IMR-90 (cell line): ENCODE results near the gene MMP26. TPM values are rescaled to one million over a fixed set of nuclear protein-coding genes. Genes with fewer than 3 reads are reported as not detected.
A peak's percentile ranks its signal among the peaks of the same experiment; 100 is the strongest.

Experiments
- ATAC-seq: fragments of 200-7000 bp; cut with Tn5 transposase; 2 replicates; pipeline ENCODE4 v1.9.1; 2020; ENCODE audit warnings: low read depth, mild to moderate bottlenecking, moderate library complexity
- Bru-seq: library from RNA; stranded (reverse); fragments of 400-500 nt; gene quantifications from one replicate; lab custom pipeline; 2021; lab: Mats Ljungman, UMichigan
- BruChase-seq, 2 experiments: library from RNA; stranded (reverse); fragments of 400-500 nt; gene quantifications; one replicate each; lab custom pipeline; 2021; lab: Mats Ljungman, UMichigan
- BruUV-seq: library from RNA; stranded (reverse); fragments of 400-500 nt; replicated peaks from 2 replicates; lab custom pipeline; 2021; lab: Mats Ljungman, UMichigan
- CTCF ChIA-PET: fragments of 300-600 bp; formaldehyde crosslinking; extraction: SDS; loops from one replicate; lab custom pipeline; 2021; ENCODE audit warnings: antibody characterized with exemption; lab: Yijun Ruan, JAX
- POLR2A ChIA-PET: fragments of 300-600 bp; sonication (Branson Sonifier 250); formaldehyde crosslinking; loops from one replicate; lab custom pipeline; 2022; ENCODE audit warnings: antibody characterized with exemption; ENCODE audit not compliant: unreplicated experiment; lab: Charles Lee
- DNase-seq: peaks from one replicate; pipeline ENCODE4 v3.0.0; 2013
- H2AFZ ChIP-seq: replicated peaks from 2 replicates; pipeline ENCODE3; 2013; ENCODE audit warnings: low read length, mild to moderate bottlenecking; ENCODE audit not compliant: poor library complexity
- H2AK5ac ChIP-seq: 2 replicates; pipeline ENCODE4 v1.6.1; 2013; ENCODE audit warnings: low read depth, low read length, inconsistent platforms
- H2AK9ac ChIP-seq: replicated peaks from 2 replicates; pipeline ENCODE3; 2013; ENCODE audit warnings: mild to moderate bottlenecking, low read depth, low read length, moderate library complexity; ENCODE audit not compliant: poor library complexity
- H2BK120ac ChIP-seq: 2 replicates; pipeline ENCODE4 v1.6.1; 2013; ENCODE audit warnings: low read depth, low read length, inconsistent platforms
- H2BK15ac ChIP-seq: 3 replicates; pipeline ENCODE4 v1.6.1; 2013; ENCODE audit warnings: low read depth, low read length, inconsistent platforms
- H2BK20ac ChIP-seq: 2 replicates; pipeline ENCODE4 v1.6.1; 2013; ENCODE audit warnings: low read depth, mild to moderate bottlenecking, inconsistent platforms, low read length, moderate library complexity
- H2BK5ac ChIP-seq: 2 replicates; pipeline ENCODE4 v1.6.1; 2013; ENCODE audit warnings: mild to moderate bottlenecking, low read depth, low read length, inconsistent platforms; ENCODE audit not compliant: poor library complexity, severe bottlenecking
- H3K14ac ChIP-seq: replicated peaks from 2 replicates; pipeline ENCODE4 v1.6.1; 2013; ENCODE audit warnings: low read depth, low read length, inconsistent platforms
- H3K18ac ChIP-seq: 2 replicates; pipeline ENCODE4 v1.6.1; 2013; ENCODE audit warnings: low read depth, low read length, control low read depth
- H3K23ac ChIP-seq: 2 replicates; pipeline ENCODE4 v1.6.1; 2013; ENCODE audit warnings: low read depth, low read length, inconsistent platforms
- H3K27ac ChIP-seq: 2 replicates; pipeline ENCODE4 v1.5.1; 2013; ENCODE audit warnings: mild to moderate bottlenecking, control low read depth, low read length; ENCODE audit not compliant: insufficient read depth
- H3K27me3 ChIP-seq: 2 replicates; pipeline ENCODE4 v1.6.1; 2013; ENCODE audit warnings: low read length; ENCODE audit not compliant: control insufficient read depth, insufficient read depth
- H3K36me3 ChIP-seq: 2 replicates; pipeline ENCODE4 v1.6.1; 2013; ENCODE audit warnings: low read length, mixed read lengths; ENCODE audit not compliant: control insufficient read depth, insufficient read depth
- H3K4ac ChIP-seq: 2 replicates; pipeline ENCODE4 v1.6.1; 2013; ENCODE audit warnings: low read depth, low read length, inconsistent platforms
- H3K4me1 ChIP-seq: 2 replicates; pipeline ENCODE4 v1.6.1; 2013; ENCODE audit warnings: low read length, mixed read lengths; ENCODE audit not compliant: control insufficient read depth, insufficient read depth
- H3K4me2 ChIP-seq: 2 replicates; pipeline ENCODE4 v1.6.1; 2013; ENCODE audit warnings: low read depth, mild to moderate bottlenecking, control low read depth, low read length, moderate library complexity
- H3K4me3 ChIP-seq: 2 replicates; pipeline ENCODE4 v1.5.1; 2013; ENCODE audit warnings: low read depth, mild to moderate bottlenecking, control low read depth, low read length, moderate library complexity; ENCODE audit not compliant: insufficient read depth
- H3K56ac ChIP-seq: 2 replicates; pipeline ENCODE4 v1.6.1; 2013; ENCODE audit warnings: low read length, inconsistent platforms; ENCODE audit not compliant: insufficient read depth; ENCODE audit errors: extremely low read depth
- H3K79me1 ChIP-seq, 2 experiments: 2 replicates each; pipeline ENCODE4 v1.6.1; 2013; ENCODE audit warnings: low read length in 2 of 2, inconsistent platforms in 1 of 2, low read depth in 1 of 2
- H3K9ac ChIP-seq: 2 replicates; pipeline ENCODE4 v1.6.1; 2013; ENCODE audit warnings: low read depth, low read length, control low read depth
- H3K9me1 ChIP-seq: 2 replicates; pipeline ENCODE4 v1.6.1; 2013; ENCODE audit warnings: low read length, inconsistent platforms; ENCODE audit not compliant: insufficient read depth
- H3K9me3 ChIP-seq: 2 replicates; pipeline ENCODE4 v1.6.1; 2013; ENCODE audit warnings: low read length; ENCODE audit not compliant: control insufficient read depth, insufficient read depth
- H4K20me1 ChIP-seq: 2 replicates; pipeline ENCODE4 v1.6.1; 2013; ENCODE audit warnings: low read length, inconsistent platforms; ENCODE audit not compliant: insufficient read depth
- H4K5ac ChIP-seq: 2 replicates; pipeline ENCODE4 v1.6.1; 2013; ENCODE audit warnings: mild to moderate bottlenecking, low read depth, low read length, control low read depth
- H4K8ac ChIP-seq, 2 experiments: 2 replicates each; pipeline ENCODE4 v1.6.1; 2013; ENCODE audit warnings: low read depth in 2 of 2, low read length in 2 of 2, control low read depth in 1 of 2, inconsistent platforms in 1 of 2
- H4K91ac ChIP-seq: 2 replicates; pipeline ENCODE4 v1.6.1; 2013; ENCODE audit warnings: low read depth, low read length, inconsistent platforms; ENCODE audit not compliant: insufficient read depth
- MAFK ChIP-seq: IDR thresholded peaks from 2 replicates; pipeline ENCODE4 v1.6.1; 2012; ENCODE audit warnings: low read depth, low read length, improper control_type of control experiment
- NFE2L2 ChIP-seq: fragments of 150-350 bp; IDR thresholded peaks from 2 replicates; pipeline ENCODE4 v1.6.1; 2016; ENCODE audit warnings: low read depth, mild to moderate bottlenecking, low read length
- WGBS, 2 experiments: methylation state at CpG; one replicate each; pipeline versions ENCODE4 v1.1.5 to v1.1.7; 2013; ENCODE audit warnings: missing lambda C conversion rate in 2 of 2; ENCODE audit not compliant: insufficient read length in 1 of 2; ENCODE audit errors: extremely low coverage in 2 of 2; 5-methylcytosine and 5-hydroxymethylcytosine counted together
- dilution Hi-C: fragments of 300-500 bp; cut with HindIII; formaldehyde crosslinking; loops from one replicate; pipeline ENCODE4 v1.14.3; 2018; ENCODE audit warnings: low sequenced_read_pairs; ENCODE audit not compliant: unreplicated experiment
- in situ Hi-C: fragments of 300-500 bp; cut with MboI; formaldehyde crosslinking; loops from 3 replicates; pipeline ENCODE4 v1.14.3; 2019; ENCODE audit warnings: low sequenced_read_pairs, inconsistent platforms, mixed read lengths
- intact Hi-C: fragments of 100-400 bp; cut with micrococcal nuclease; formaldehyde crosslinking; loops from 2 replicates; pipeline ENCODE4 v1.10.0; 2022
- long read RNA-seq: library from polyadenylated mRNA; unstranded; transcript quantifications from one replicate; pipeline ENCODE4 v2.0.0, GENCODE V29; 2021; ENCODE audit not compliant: unreplicated experiment
- polyA plus RNA-seq, 3 experiments: library from polyadenylated mRNA; depleted of rRNA; stranded (reverse); fragments of >200 nt; gene quantifications; 2 replicates each; pipeline ENCODE4 v1.2.3, GENCODE V29; 2012; ENCODE audit warnings: low replicate concordance in 1 of 3
- total RNA-seq: library from RNA; depleted of rRNA; stranded (reverse); fragments of >200 nt; gene quantifications from 2 replicates; pipeline ENCODE4 v1.2.3, GENCODE V29; 2012; rRNA removed

Gene MMP26
- total RNA-seq (not detected in 2 replicates), polyA plus RNA-seq (2012; rRNA removed) (not detected in 2 replicates), Bru-seq, nascent RNA (percentile 25 among the genes with signal in this experiment), BruChase-seq, experiment 1, labeled RNA remaining after a 6-hour chase (percentile 37 among the genes with signal in this experiment), BruChase-seq, experiment 2, labeled RNA remaining after a 2-hour chase (percentile 42 among the genes with signal in this experiment)
- not detected in 2 replicates for polyA plus RNA-seq (2012; cell fraction: cytosol; rRNA removed)
- 0.17 and 0.54 TPM in 2 replicates for polyA plus RNA-seq (2012; cell fraction: nucleus; rRNA removed; ENCODE audit: low replicate concordance)
- long read RNA-seq, result 0 reads

DNA sequence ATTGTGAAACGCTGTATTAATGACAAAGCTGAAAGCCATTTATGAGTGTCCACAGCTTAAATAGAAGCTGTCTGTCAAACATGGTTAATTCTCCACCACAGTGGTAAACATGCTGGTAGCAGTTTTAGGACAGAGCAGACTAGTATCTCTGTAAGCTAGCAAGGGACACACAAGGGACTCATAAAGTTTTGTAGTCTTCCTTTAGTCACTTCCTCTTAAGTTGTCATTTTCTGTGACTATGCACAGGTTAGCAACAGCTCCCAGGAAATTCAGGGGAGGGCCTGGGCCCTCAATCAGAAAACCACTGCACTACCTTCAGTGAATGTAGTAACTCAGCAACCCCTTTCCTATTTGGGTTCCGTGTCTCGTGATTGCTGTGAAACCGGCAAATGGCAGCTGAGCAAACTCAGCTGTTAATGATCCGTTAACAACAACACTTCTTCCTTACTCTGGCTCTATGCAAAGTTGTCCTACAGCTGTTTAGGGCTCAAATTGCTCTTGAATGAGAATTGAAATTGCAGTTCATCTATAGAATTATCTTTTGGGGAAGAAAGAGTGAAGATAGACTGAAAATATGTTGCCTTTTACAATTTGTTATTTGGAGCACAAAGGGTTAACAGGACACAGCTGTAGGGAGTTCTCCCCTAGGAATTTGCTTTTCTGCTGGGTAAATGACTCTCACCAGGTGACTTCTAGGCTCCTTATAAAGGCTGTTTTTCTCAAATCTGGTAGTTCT is at the start of gene MMP26:
TSS of gene MMP26 (plus strand) at position 731 of the 736 bp plus-strand sequence.
- H3K4me1 ChIP-seq, result no peaks in the 10 kb centered on the region
- dilution Hi-C loops, result no loop called here
- no peak within 1 kb of the TSS for H4K91ac ChIP-seq
- intact Hi-C loops, result no loop called here
- no peak within 1 kb of the TSS; the same call in 1 of the 2 replicates for H3K14ac ChIP-seq
- no peaks in the 10 kb centered on the region for H3K79me1 ChIP-seq
- H2BK15ac ChIP-seq, result no peak within 1 kb of the TSS
- no peak within 1 kb of the TSS for H2BK120ac ChIP-seq
- TF ChIP-seq MAFK (no peak), NFE2L2 (no peak)
- no TSS peak for BruUV-seq
- WGBS, 2 experiments, result no CpG with 5 or more reads among the region's 5 CpGs
- H3K18ac ChIP-seq, result no peak within 1 kb of the TSS
- H3K9ac ChIP-seq, result no peak within 1 kb of the TSS
- no peak within 1 kb of the TSS for H3K4ac ChIP-seq
- no peak within 1 kb of the TSS for H2BK5ac ChIP-seq
- no peak within 1 kb of the TSS; the same call in 1 of the 2 replicates for H4K5ac ChIP-seq
- ChIA-PET POLR2A (interaction anchor here (0.7 kb wide), 1 partner anchor 22 kb away, joined by 5 read pairs; no protein-coding TSS in a partner anchor), CTCF (no interaction called here)
- no peak within 1 kb of the TSS for H3K4me3 ChIP-seq
- peak within 1 kb of the TSS; percentile 53; the same call in 1 of the 2 replicates for H3K23ac ChIP-seq
- no peak within 1 kb of the TSS for H2AK5ac ChIP-seq
- no peaks in the 10 kb centered on the region for H4K20me1 ChIP-seq
- H3K27ac ChIP-seq, result no peak within 1 kb of the TSS
- H3K27me3 ChIP-seq, result no peaks in the 10 kb centered on the region
- no peak within 1 kb of the TSS for H2AK9ac ChIP-seq
- in situ Hi-C loops, result no loop called here
- H3K4me2 ChIP-seq, result peak within 1 kb of the TSS; percentile 3; the same call in 1 of the 2 replicates
- no peak within 1 kb of the TSS for H2BK20ac ChIP-seq
- H4K8ac ChIP-seq, result peak within 1 kb of the TSS in 1 of 2 experiments; percentile 22; a peak in 1 of 4 replicates
- no peak within 1 kb of the TSS for H3K56ac ChIP-seq
- no peaks in the 10 kb centered on the region for H3K36me3 ChIP-seq
- H3K9me3 ChIP-seq, result no peaks in the 10 kb centered on the region
- H3K9me1 ChIP-seq, result no peaks in the 10 kb centered on the region
- ATAC-seq (no peak), DNase-seq (no peak)
- H2AFZ ChIP-seq, result peak within 1 kb of the TSS; percentile 61
